ENCODE data around the gene FAM170B. TPM values are rescaled to one million over a fixed set of nuclear protein-coding genes. Genes with fewer than 3 reads are reported as not detected.

The FAM170B gene
- total RNA-seq, 1 donor from 2014 or later, result not detected

- no peaks in the 10 kb centered on the region for H3K36me3 ChIP-seq (ENCODE audit: control insufficient read depth in 3 of 3, insufficient read depth in 3 of 3, low read length in 3 of 3)
- no peak overlapping the region for H3K9ac ChIP-seq (ENCODE audit: low read depth in 1 of 3, low read length in 3 of 3)
- H3K4me3 ChIP-seq (ENCODE audit: low read length in 3 of 3), result no peak overlapping the region
- peaks cover 25 to 33% (median 29%) of the 10 kb centered on the region in 3 donors for H3K4me1 ChIP-seq (ENCODE audit: control insufficient read depth in 3 of 3, insufficient read depth in 3 of 3, low read length in 3 of 3)
- no peaks in the 10 kb centered on the region for H3K9me3 ChIP-seq (ENCODE audit: control insufficient read depth in 3 of 3, low read length in 3 of 3)
- H3K27me3 ChIP-seq (ENCODE audit: control insufficient read depth in 3 of 3, insufficient read depth in 3 of 3, low read length in 3 of 3), result no peaks in the 10 kb centered on the region
- H3K27ac ChIP-seq (ENCODE audit: low read depth, low read length), result no peak overlapping the region
Observed at GRCh38 chr10:49174926-49175500, 41.2 kb upstream of the FAM170B start.

- Histone ChIP-seq H3K4me3 (ENCODE audit: low read length in 3 of 3) (no peak overlapping the region), H3K27me3 (ENCODE audit: control insufficient read depth in 3 of 3, insufficient read depth in 3 of 3, low read length in 3 of 3) (no peaks in the 10 kb centered on the region), H3K9me3 (ENCODE audit: control insufficient read depth in 3 of 3, low read length in 3 of 3) (no peaks in the 10 kb centered on the region), H3K9ac (ENCODE audit: low read depth in 1 of 3, low read length in 3 of 3) (no peak overlapping the region), H3K36me3 (ENCODE audit: control insufficient read depth in 3 of 3, insufficient read depth in 3 of 3, low read length in 3 of 3) (no peaks in the 10 kb centered on the region), H3K27ac (ENCODE audit: low read depth, low read length) (no peak overlapping the region), H3K4me1 (ENCODE audit: control insufficient read depth in 3 of 3, insufficient read depth in 3 of 3, low read length in 3 of 3) (peaks cover 25 to 33% (median 29%) of the 10 kb centered on the region in 3 donors)
Observed at GRCh38 chr10:49174261-49174925, 40.6 kb upstream of the FAM170B start.

- H3K36me3 ChIP-seq (ENCODE audit: control insufficient read depth in 3 of 3, insufficient read depth in 3 of 3, low read length in 3 of 3), result no peaks in the 10 kb centered on the region
- H3K4me1 ChIP-seq (ENCODE audit: control insufficient read depth in 3 of 3, insufficient read depth in 3 of 3, low read length in 3 of 3), result peaks cover 25 to 29% (median 29%) of the 10 kb centered on the region in 3 donors
- H3K4me3 ChIP-seq (ENCODE audit: low read length in 3 of 3), result no peak overlapping the region
- no peak overlapping the region for H3K27ac ChIP-seq (ENCODE audit: low read depth, low read length)
- H3K9me3 ChIP-seq (ENCODE audit: control insufficient read depth in 3 of 3, low read length in 3 of 3), result no peaks in the 10 kb centered on the region
- H3K9ac ChIP-seq (ENCODE audit: low read depth in 1 of 3, low read length in 3 of 3), result no peak overlapping the region
- no peaks in the 10 kb centered on the region for H3K27me3 ChIP-seq (ENCODE audit: control insufficient read depth in 3 of 3, insufficient read depth in 3 of 3, low read length in 3 of 3)
Observed at GRCh38 chr10:49173853-49174252, 40.0 kb upstream of the FAM170B start.

GRCh38 chr10:49173201-49173772, 39.5 kb upstream of the FAM170B start:
- Histone ChIP-seq H3K4me1 (ENCODE audit: control insufficient read depth in 3 of 3, insufficient read depth in 3 of 3, low read length in 3 of 3) (peaks cover 25 to 29% (median 29%) of the 10 kb centered on the region in 3 donors), H3K27me3 (ENCODE audit: control insufficient read depth in 3 of 3, insufficient read depth in 3 of 3, low read length in 3 of 3) (no peaks in the 10 kb centered on the region), H3K27ac (ENCODE audit: low read depth, low read length) (no peak overlapping the region), H3K36me3 (ENCODE audit: control insufficient read depth in 3 of 3, insufficient read depth in 3 of 3, low read length in 3 of 3) (no peaks in the 10 kb centered on the region), H3K9ac (ENCODE audit: low read depth in 1 of 3, low read length in 3 of 3) (no peak overlapping the region), H3K9me3 (ENCODE audit: control insufficient read depth in 3 of 3, low read length in 3 of 3) (no peaks in the 10 kb centered on the region), H3K4me3 (ENCODE audit: low read length in 3 of 3) (no peak overlapping the region)

GRCh38 chr10:49172777-49173132, 38.9 kb upstream of the FAM170B start:
- H3K27ac ChIP-seq (ENCODE audit: low read depth, low read length), result no peak overlapping the region
- H3K4me3 ChIP-seq (ENCODE audit: low read length in 3 of 3), result no peak overlapping the region
- H3K36me3 ChIP-seq (ENCODE audit: control insufficient read depth in 3 of 3, insufficient read depth in 3 of 3, low read length in 3 of 3), result peaks cover 0 to 1% (median 0%) of the 10 kb centered on the region in 3 donors
- H3K9ac ChIP-seq (ENCODE audit: low read depth in 1 of 3, low read length in 3 of 3), result no peak overlapping the region
- no peaks in the 10 kb centered on the region for H3K27me3 ChIP-seq (ENCODE audit: control insufficient read depth in 3 of 3, insufficient read depth in 3 of 3, low read length in 3 of 3)
- peaks cover 23 to 31% (median 29%) of the 10 kb centered on the region in 3 donors for H3K4me1 ChIP-seq (ENCODE audit: control insufficient read depth in 3 of 3, insufficient read depth in 3 of 3, low read length in 3 of 3)
- H3K9me3 ChIP-seq (ENCODE audit: control insufficient read depth in 3 of 3, low read length in 3 of 3), result no peaks in the 10 kb centered on the region

DNA sequence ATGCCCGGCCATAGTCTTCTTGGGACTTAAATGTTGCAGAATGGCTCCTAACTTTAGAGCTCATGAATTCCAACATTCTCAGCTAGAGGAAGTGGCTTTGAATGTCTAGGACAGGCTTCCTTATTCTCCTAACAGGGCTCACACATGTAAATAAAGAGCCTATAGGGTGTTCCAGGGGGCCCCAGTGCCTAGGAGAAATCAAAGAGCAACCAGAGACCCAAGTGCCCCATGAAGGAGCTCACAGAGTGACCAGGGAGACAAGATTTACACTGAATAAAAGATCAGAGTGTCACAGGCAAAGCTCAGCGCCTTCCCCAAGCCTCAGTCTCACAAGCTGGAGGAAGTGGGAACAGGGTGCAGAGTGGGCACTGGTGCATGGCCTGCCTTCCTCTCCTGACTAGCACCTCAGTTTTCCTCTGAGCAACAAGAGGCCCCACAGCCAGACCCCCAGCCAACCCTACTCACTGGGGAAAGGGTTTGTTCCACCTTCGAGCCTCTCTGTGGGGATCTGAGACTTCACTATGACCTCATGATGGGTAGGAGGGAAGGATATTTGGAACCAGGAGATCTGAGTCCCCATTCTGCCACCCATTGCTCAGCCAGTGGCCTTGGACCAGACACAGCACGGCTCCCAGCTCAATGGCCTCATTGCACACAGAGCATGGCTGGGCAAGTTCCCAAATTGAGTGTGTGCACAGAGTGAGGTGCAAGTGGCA, 38.4 kb upstream of the FAM170B start:
- peaks cover 17 to 28% (median 27%) of the 10 kb centered on the region in 3 donors for H3K4me1 ChIP-seq (ENCODE audit: control insufficient read depth in 3 of 3, insufficient read depth in 3 of 3, low read length in 3 of 3)

DNA sequence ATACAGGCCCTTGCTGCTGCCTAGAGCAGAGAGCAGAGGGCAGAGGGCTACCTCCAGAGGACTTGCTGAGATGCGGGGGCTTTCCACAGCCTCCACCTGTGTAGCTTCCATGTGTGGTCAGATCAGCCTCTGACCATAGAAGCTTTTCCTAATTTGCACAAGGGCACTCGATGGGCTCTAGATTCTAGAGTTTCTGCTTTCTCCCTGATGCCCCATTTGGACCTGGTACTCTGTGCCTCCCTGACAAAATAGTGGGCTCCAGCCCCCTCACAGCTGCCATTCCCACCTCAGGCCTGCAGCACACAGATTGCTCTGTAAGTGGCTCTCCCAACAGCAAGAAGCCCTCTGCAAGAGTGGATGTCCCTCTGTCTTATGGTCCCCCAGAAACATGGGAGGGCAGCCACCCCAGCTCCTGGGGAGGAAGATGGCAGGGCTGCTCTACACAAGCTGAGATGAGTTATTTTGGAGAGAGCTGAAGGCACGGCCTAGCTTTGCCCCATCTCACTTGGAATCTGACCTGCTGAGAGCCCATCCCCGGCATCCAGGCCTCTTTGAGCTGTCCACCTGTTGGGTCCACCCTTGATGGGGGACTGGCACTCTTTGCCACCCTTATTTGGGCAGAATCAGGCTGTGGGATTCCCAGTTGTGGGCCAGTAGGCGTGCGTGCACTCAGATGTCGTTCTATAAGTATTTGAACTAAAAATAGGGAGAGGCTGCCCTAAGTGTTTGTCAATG, 37.7 kb upstream of the FAM170B start:
- H3K27me3 ChIP-seq (ENCODE audit: control insufficient read depth in 3 of 3, insufficient read depth in 3 of 3, low read length in 3 of 3), result no peaks in the 10 kb centered on the region
- H3K27ac ChIP-seq (ENCODE audit: low read depth, low read length), result no peak overlapping the region
- H3K36me3 ChIP-seq (ENCODE audit: control insufficient read depth in 3 of 3, insufficient read depth in 3 of 3, low read length in 3 of 3), result peaks cover 0 to 2% (median 0%) of the 10 kb centered on the region in 3 donors
- H3K4me3 ChIP-seq (ENCODE audit: low read length in 3 of 3), result no peak overlapping the region
- no peaks in the 10 kb centered on the region for H3K9me3 ChIP-seq (ENCODE audit: control insufficient read depth in 3 of 3, low read length in 3 of 3)
- peaks cover 10 to 21% (median 20%) of the 10 kb centered on the region in 3 donors for H3K4me1 ChIP-seq (ENCODE audit: control insufficient read depth in 3 of 3, insufficient read depth in 3 of 3, low read length in 3 of 3)
- no peak overlapping the region for H3K9ac ChIP-seq (ENCODE audit: low read depth in 1 of 3, low read length in 3 of 3)

More for the DNA sequence above, 38.4 kb upstream of the FAM170B start:
- Histone ChIP-seq H3K4me3 (ENCODE audit: low read length in 3 of 3) (no peak overlapping the region), H3K27me3 (ENCODE audit: control insufficient read depth in 3 of 3, insufficient read depth in 3 of 3, low read length in 3 of 3) (no peaks in the 10 kb centered on the region), H3K9me3 (ENCODE audit: control insufficient read depth in 3 of 3, low read length in 3 of 3) (no peaks in the 10 kb centered on the region), H3K27ac (ENCODE audit: low read depth, low read length) (no peak overlapping the region), H3K9ac (ENCODE audit: low read depth in 1 of 3, low read length in 3 of 3) (no peak overlapping the region), H3K36me3 (ENCODE audit: control insufficient read depth in 3 of 3, insufficient read depth in 3 of 3, low read length in 3 of 3) (peaks cover 0 to 1% (median 0%) of the 10 kb centered on the region in 3 donors)

DNA sequence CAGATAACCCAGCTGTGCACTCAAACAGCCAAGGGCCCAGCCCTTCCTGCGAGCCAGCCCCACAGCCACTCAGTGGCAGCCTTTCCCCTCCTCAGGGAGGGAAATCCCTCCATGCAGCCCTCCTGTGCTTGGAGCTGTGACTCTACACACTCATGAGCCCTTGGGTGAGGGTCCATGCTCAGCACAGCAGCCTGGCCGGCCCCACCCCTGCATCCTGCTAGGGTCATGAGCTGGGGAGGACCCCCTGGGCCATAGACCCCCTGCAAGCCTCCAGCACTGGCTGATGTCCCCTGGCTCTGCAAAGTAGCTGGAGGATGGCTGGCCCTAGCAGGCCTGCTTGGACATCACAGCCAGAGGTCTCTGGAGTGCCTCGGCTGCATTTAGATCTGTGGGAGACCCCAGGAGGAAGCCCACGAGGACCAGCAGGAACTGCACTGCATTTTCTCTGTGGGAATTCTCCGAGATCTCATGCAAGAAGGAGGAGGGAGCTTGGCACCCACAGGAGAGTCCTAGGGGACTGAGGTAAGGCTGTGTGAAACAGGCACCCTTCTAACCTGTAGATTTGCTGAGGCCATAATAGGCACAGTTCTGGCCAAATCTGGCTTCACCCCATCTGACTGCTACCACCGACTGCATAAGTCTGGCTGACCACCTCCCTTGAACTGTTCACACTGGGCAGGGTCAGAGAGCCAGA, 37.0 kb upstream of the FAM170B start:
- no peak overlapping the region for H3K27ac ChIP-seq (ENCODE audit: low read depth, low read length)
- H3K36me3 ChIP-seq (ENCODE audit: control insufficient read depth in 3 of 3, insufficient read depth in 3 of 3, low read length in 3 of 3), result peaks cover 0 to 4% (median 0%) of the 10 kb centered on the region in 3 donors
- no peak overlapping the region for H3K9ac ChIP-seq (ENCODE audit: low read depth in 1 of 3, low read length in 3 of 3)
- H3K4me3 ChIP-seq (ENCODE audit: low read length in 3 of 3), result no peak overlapping the region
- H3K4me1 ChIP-seq (ENCODE audit: control insufficient read depth in 3 of 3, insufficient read depth in 3 of 3, low read length in 3 of 3), result peaks cover 10 to 17% (median 16%) of the 10 kb centered on the region in 3 donors
- no peaks in the 10 kb centered on the region for H3K9me3 ChIP-seq (ENCODE audit: control insufficient read depth in 3 of 3, low read length in 3 of 3)
- no peaks in the 10 kb centered on the region for H3K27me3 ChIP-seq (ENCODE audit: control insufficient read depth in 3 of 3, insufficient read depth in 3 of 3, low read length in 3 of 3)

DNA sequence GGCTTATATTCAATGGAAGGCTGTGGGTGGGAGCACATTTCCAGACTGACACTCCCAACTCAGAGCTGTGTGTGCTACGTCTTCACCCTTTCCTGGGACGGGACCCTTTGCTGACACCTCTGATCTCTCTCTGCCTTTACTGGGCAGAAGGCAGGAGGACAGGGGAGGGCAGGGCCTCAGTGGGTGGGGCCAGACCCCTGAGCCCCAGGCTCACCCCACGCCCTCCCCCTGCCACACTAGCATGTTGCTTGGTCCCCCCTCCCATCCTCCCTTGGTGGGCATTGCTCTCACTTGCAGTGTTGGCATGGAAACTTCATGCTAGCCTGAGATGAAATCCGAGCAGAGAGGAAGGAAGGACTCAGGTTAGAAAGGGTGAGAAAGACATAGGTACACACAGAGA, 36.0 kb upstream of the FAM170B start:
- Histone ChIP-seq H3K9ac (ENCODE audit: low read depth in 1 of 3, low read length in 3 of 3) (no peak overlapping the region), H3K27me3 (ENCODE audit: control insufficient read depth in 3 of 3, insufficient read depth in 3 of 3, low read length in 3 of 3) (no peaks in the 10 kb centered on the region), H3K27ac (ENCODE audit: low read depth, low read length) (no peak overlapping the region), H3K9me3 (ENCODE audit: control insufficient read depth in 3 of 3, low read length in 3 of 3) (no peaks in the 10 kb centered on the region), H3K4me3 (ENCODE audit: low read length in 3 of 3) (no peak overlapping the region), H3K4me1 (ENCODE audit: control insufficient read depth in 3 of 3, insufficient read depth in 3 of 3, low read length in 3 of 3) (peaks cover 10 to 14% (median 12%) of the 10 kb centered on the region in 3 donors), H3K36me3 (ENCODE audit: control insufficient read depth in 3 of 3, insufficient read depth in 3 of 3, low read length in 3 of 3) (peaks cover 0 to 11% (median 3%) of the 10 kb centered on the region in 3 donors)
